Ishikawa (cell line): ENCODE results near the gene NDRG3.

Source experiments
- CREB1 ChIP-seq: IDR thresholded peaks from 2 replicates; pipeline ENCODE4 v1.6.1; 2012; ENCODE audit warnings: low read depth
- EP300 ChIP-seq: IDR thresholded peaks from 2 replicates; pipeline ENCODE4 v1.6.1; 2012; ENCODE audit warnings: borderline replicate concordance

GRCh38 chr20:36754656-36755222 is 8.8 kb upstream of the NDRG3 start:
- no peak for TF ChIP-seq CREB1
- TF ChIP-seq EP300 = no peak
